GM18867 (cell line): ENCODE data around the gene LMO2.
A peak's percentile ranks its signal among the peaks of the same experiment; 100 is the strongest.
"Not testable (repeated sequence)": the region's sequence is repeated elsewhere in the genome, so short reads cannot be mapped to it uniquely, and the experiment has no call there.

Experiments used
- ATAC-seq: cut with Tn5 transposase; IDR thresholded peaks from one replicate; pipeline ENCODE4 v1.9.1; 2021; ENCODE audit warnings: mild to moderate bottlenecking, moderate library complexity; ENCODE audit not compliant: unreplicated experiment

The LMO2 gene

GRCh38 chr11:33891714-33892327 is at the start of gene LMO2:
LMO2 (minus strand) TSS chr11:33892076; CDS start chr11:33869716, 22,360 bp downstream.
- no peak for ATAC-seq

DNA sequence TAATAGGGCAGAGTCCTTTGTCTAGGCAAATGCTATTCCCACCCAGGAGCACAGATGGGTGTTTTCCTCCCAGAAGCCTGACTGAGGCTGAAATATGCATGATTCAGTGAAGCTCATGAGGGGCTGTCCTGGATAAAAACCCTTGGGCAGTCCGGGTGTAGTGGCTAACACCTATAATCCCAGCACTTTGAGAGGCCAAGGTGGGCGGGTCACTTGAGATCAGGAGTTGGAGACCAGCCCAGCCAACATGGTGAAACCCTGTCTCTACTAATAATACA is 48.6 kb upstream of the LMO2 start:
- ATAC-seq, result no peak

GRCh38 chr11:33936725-33937604 is 45.1 kb upstream of the LMO2 start:
- ATAC-seq, result no peak

- no peak for ATAC-seq
Observed at GRCh38 chr11:33935461-33936456, 43.9 kb upstream of the LMO2 start.

DNA sequence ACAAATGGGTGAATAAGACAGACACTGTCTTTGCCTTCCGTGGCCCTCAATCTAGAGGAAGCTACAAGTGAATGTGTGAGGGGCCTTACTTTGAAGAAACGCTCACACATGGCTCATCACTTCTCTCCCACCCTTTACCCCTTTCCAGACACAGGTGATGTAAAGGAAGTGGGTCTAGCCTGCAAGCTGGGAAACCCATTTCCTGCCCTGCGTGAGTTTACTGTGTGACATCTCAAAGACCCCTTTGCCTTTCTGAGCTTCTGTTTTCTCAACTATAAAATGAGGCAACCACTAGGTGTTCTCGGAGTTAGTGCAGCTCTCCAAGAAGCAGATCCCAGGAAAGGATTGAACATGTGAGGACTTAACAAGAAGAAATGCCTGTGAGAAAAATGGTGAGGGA is 43.1 kb upstream of the LMO2 start:
- ATAC-seq, result no peak

DNA sequence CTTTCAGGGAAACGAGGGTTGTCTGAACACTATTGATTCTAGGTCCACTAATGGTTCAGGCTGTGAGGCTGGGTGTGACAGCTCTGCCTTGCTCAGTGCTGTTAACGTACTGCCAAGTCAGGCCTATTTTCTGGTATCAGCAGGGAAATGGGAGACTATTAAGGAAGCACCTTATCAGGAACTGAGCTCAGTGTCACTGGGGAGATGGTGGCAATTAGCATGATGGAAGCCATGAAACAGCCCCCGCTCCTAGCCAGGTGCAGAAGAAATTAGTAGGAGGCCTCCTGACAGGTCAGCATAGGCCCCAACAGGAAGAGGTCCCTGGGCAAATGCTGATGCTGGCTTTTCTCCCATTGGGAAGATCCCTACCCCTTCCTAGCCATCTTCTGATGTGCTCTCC is 42.6 kb upstream of the LMO2 start:
- ATAC-seq, result no peak

- ATAC-seq, result no peak
Observed at GRCh38 chr11:33933602-33934001, 41.7 kb upstream of the LMO2 start.

- no peak for ATAC-seq
Observed at GRCh38 chr11:33932721-33933120, 40.8 kb upstream of the LMO2 start.

DNA sequence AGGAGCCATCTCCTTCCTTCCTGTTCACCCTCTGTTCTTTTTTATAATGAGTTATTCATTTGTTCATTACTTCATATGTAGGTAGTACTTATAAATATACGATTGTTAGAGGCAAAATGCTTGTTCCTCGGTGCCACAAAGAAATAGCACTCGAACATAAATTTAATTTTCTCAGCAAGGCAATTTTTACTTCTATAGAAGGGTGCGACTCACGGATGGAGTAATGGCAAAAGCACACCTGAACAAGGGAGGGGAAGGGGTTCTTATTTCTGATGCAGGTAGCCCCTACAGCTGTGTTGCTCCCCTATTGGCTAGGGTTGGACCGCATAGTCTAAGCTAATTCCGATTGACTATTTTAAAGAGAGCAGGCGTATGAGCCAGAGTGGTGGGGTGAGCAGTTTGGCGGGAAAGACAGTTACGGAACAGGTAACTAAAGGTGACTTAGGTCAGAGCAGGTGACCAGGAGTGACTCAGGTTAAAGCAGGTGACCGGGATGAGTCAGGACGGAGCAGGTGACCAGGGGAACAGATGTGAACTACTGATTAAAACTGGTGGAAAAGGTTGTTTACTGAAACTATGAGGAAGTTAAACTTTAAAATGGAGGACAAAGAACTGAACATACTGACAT is 40.0 kb upstream of the LMO2 start:
- not testable (repeated sequence) for ATAC-seq

GRCh38 chr11:33931067-33931466 is 39.2 kb upstream of the LMO2 start:
- ATAC-seq, result no peak

- no peak for ATAC-seq
Observed at GRCh38 chr11:33930317-33931021, 38.6 kb upstream of the LMO2 start.

GRCh38 chr11:33928564-33928963 is 36.7 kb upstream of the LMO2 start:
- ATAC-seq, result no peak

- no peak for ATAC-seq
Observed at GRCh38 chr11:33926671-33927552, 35.0 kb upstream of the LMO2 start.

DNA sequence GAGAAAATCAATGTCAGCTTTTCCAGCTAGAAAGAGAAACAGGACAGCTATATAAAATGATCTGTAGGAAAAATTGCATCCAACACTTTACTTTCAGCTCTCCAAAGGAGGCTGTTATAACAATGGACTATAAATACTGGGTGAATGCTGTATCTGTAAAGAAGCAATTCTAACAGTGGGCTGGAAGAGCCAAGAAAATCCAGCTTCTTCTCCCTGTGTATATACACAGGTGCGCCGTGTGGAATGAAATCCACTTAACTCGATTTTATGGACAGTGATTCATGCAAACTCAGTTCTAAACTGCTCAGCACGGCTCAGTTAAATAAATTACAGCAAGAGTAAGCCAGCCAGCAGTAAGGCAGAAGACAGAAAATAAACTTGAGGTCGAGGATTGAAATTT is 32.5 kb upstream of the LMO2 start:
- no peak for ATAC-seq

DNA sequence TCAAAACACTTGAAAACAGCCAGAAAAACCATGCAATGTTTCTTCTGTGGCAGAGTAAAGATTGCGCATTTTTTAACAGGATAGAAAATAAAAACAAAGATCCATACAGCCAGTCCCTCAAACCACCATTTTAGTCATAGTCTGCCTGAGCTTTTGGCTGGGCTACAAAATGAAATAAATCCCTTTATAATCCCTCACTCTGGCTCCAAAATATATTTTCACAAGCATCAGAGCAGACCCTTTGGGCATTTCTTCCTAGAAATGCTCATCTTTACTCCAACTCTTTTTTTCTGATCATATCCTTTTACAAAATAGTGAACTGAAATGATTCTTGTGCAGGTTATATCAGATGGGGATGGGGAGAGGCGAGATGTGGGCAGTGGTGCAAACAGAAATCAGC is 31.8 kb upstream of the LMO2 start:
- ATAC-seq, result no peak

GRCh38 chr11:33920838-33921613 is 29.1 kb upstream of the LMO2 start:
- peak; percentile 94 for ATAC-seq

- no peak for ATAC-seq
Observed at GRCh38 chr11:33919645-33920044, 27.8 kb upstream of the LMO2 start.

DNA sequence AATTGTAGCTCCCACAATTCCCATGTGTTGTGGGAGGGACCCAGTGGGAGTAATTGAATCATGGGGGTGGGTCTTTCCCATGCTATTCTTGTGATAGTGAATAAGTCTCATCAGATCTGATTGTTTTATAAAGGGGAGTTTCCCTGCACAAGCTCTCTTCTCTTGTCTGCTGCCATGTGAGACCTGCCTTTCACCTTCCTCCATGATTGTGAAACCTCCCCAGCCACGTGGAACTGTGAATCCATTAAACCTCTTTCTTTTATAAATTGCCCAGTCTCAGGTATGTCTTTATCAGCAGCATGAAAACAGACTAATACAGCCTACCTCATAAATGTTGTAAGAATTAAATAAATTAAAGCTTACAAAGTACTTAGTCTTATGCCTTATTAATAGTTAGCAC is 25.5 kb upstream of the LMO2 start:
- not testable (repeated sequence) for ATAC-seq

- no peak for ATAC-seq
Observed at GRCh38 chr11:33916736-33917135, 24.9 kb upstream of the LMO2 start.
